CD4-positive, alpha-beta T cell (primary cell): ENCODE results near the gene MTG2. TPM values are rescaled to one million over a fixed set of nuclear protein-coding genes. Genes with fewer than 3 reads are reported as not detected.

ENCODE experiments used
- ATAC-seq: fragments of 200-7000 bp; cut with Tn5 transposase; one replicate; pipeline ENCODE4 v1.10.0; 2022; ENCODE audit warnings: mild to moderate bottlenecking; ENCODE audit not compliant: poor library complexity
- CTCF ChIA-PET: fragments of 350-600 bp; sonication (Branson Sonifier 250); formaldehyde crosslinking; loops from one replicate; lab custom pipeline; 2021; ENCODE audit warnings: antibody characterized with exemption, inconsistent platforms; lab: Charles Lee
- POLR2A ChIA-PET: fragments of 350-600 bp; sonication (Branson Sonifier 250); formaldehyde crosslinking; loops from one replicate; lab custom pipeline; 2021; ENCODE audit warnings: antibody characterized with exemption, inconsistent platforms; lab: Charles Lee
- DNase-seq, 14 experiments: peaks; one replicate each; pipeline ENCODE4 v3.0.0-alpha.2; 2013 to 2020; ENCODE audit warnings: mixed read lengths in 2 of 14
- H3K27ac ChIP-seq, 2 donors: one replicate each; pipeline versions ENCODE4 v1.5.1 to v1.7.0; 2013; ENCODE audit warnings: low read length in 2 of 2, low read depth in 1 of 2, mild to moderate bottlenecking in 1 of 2
- H3K27me3 ChIP-seq, 2 experiments: 1 replicate in 1 of 2; 2 replicates in 1 of 2; pipeline versions ENCODE4 v1.6.1 to v1.7.0; 2013; ENCODE audit warnings: low read length in 2 of 2, control low read depth in 1 of 2, mild to moderate bottlenecking in 1 of 2, moderate library complexity in 1 of 2; ENCODE audit not compliant: insufficient read depth in 2 of 2, control insufficient read depth in 1 of 2
- H3K36me3 ChIP-seq: one replicate; pipeline ENCODE4 v1.6.1; 2013; ENCODE audit warnings: low read length, control low read depth; ENCODE audit not compliant: insufficient read depth
- H3K4me1 ChIP-seq: one replicate; pipeline ENCODE4 v1.6.1; 2013; ENCODE audit warnings: low read length, control low read depth; ENCODE audit not compliant: insufficient read depth
- H3K4me3 ChIP-seq: one replicate; pipeline ENCODE4 v1.5.1; 2013; ENCODE audit warnings: mild to moderate bottlenecking, low read length, moderate library complexity
- H3K9me3 ChIP-seq, 2 experiments: 1 replicate in 1 of 2; 2 replicates in 1 of 2; pipeline versions ENCODE4 v1.6.1 to v1.7.0; 2013; ENCODE audit warnings: low read length in 2 of 2, mild to moderate bottlenecking in 2 of 2, control low read depth in 1 of 2, moderate library complexity in 1 of 2; ENCODE audit not compliant: control insufficient read depth in 1 of 2, insufficient read depth in 1 of 2
- H3K27ac Mint-ChIP-seq: one replicate; pipeline ENCODE4 v1.8.0; 2020; ENCODE audit warnings: mixed read lengths
- H3K27me3 Mint-ChIP-seq: one replicate; pipeline ENCODE4 v1.8.0; 2021; ENCODE audit warnings: mixed read lengths
- H3K36me3 Mint-ChIP-seq: one replicate; pipeline ENCODE4 v1.8.0; 2021; ENCODE audit warnings: low read depth, mixed read lengths
- H3K4me1 Mint-ChIP-seq: one replicate; pipeline ENCODE4 v1.8.0; 2021; ENCODE audit warnings: low read depth, mixed read lengths
- H3K4me3 Mint-ChIP-seq: one replicate; pipeline ENCODE4 v1.8.0; 2020; ENCODE audit warnings: mild to moderate bottlenecking, mixed read lengths
- H3K9me3 Mint-ChIP-seq: one replicate; pipeline ENCODE4 v1.8.0; 2020; ENCODE audit warnings: mixed read lengths
- CTCF ChIP-seq: fragments of 200-600 bp; IDR thresholded peaks from one replicate; pipeline ENCODE4 v1.8.0; 2022; ENCODE audit warnings: antibody characterized with exemption, mild to moderate bottlenecking
- intact Hi-C, 2 experiments: fragments of 100-400 bp; cut with DNase I in 1 of 2; cut with micrococcal nuclease in 1 of 2; formaldehyde crosslinking; loops; one replicate each; pipeline versions ENCODE4 v1.15.1 to v1.9.0; 2023 to 2025; cut with DNase I, micrococcal nuclease
- total RNA-seq, 174 experiments: library from RNA in 2 of 174; stranded (reverse) in 2 of 174; gene quantifications; one replicate each; pipeline ENCODE4 v1.2.3 and lab custom pipeline; 2021 to 2026

MTG2 gene
- total RNA-seq, 2 experiments from 2014 or later: 9.5 to 9.9 TPM

GRCh38 chr20:62196286-62196685, 13.5 kb downstream of the MTG2 start:
- Histone ChIP-seq H3K36me3 (peaks cover 65% of the 10 kb centered on the region), H3K4me3 (no peak overlapping the region), H3K9me3 (no peaks in the 10 kb centered on the region), H3K4me1 (no peaks in the 10 kb centered on the region), H3K27me3 (no peaks in the 10 kb centered on the region), H3K27ac (no peak overlapping the region)
- Mint-ChIP-seq H3K36me3 (peaks cover 53% of the 10 kb centered on the region), H3K27me3 (no peaks in the 10 kb centered on the region), H3K4me1 (no peaks in the 10 kb centered on the region), H3K4me3 (no peak overlapping the region), H3K27ac (no peak overlapping the region), H3K9me3 (no peaks in the 10 kb centered on the region)
- ChIA-PET POLR2A (interaction anchor here (0.6 kb wide), 1 partner anchor 381 kb away, joined by 3 read pairs; no protein-coding TSS in a partner anchor), CTCF (no interaction called here)
- TF ChIP-seq CTCF: no peak
- intact Hi-C loops: no loop called here
- no peak for DNase-seq
- no peak for ATAC-seq

- Mint-ChIP-seq H3K27ac (no peak overlapping the region), H3K9me3 (no peaks in the 10 kb centered on the region), H3K27me3 (no peaks in the 10 kb centered on the region), H3K4me3 (no peak overlapping the region), H3K36me3 (peaks cover 61% of the 10 kb centered on the region), H3K4me1 (no peaks in the 10 kb centered on the region)
- CTCF ChIA-PET: no interaction called here
- intact Hi-C loops: no loop called here
- ATAC-seq (no peak), DNase-seq (no peak)
- Histone ChIP-seq H3K4me1 (no peaks in the 10 kb centered on the region), H3K36me3 (peaks cover 68% of the 10 kb centered on the region), H3K9me3 (no peaks in the 10 kb centered on the region), H3K27me3 (no peaks in the 10 kb centered on the region), H3K4me3 (no peak overlapping the region), H3K27ac (no peak overlapping the region)
- POLR2A ChIA-PET: interaction anchor here (0.6 kb wide), 1 partner anchor 16 kb away, joined by 4 read pairs; no protein-coding TSS in a partner anchor
- TF ChIP-seq CTCF: no peak
These were observed 14.5 kb downstream of the MTG2 start for GRCh38 chr20:62197311-62197710.

GRCh38 chr20:62197801-62198200, 15.0 kb downstream of the MTG2 start:
- Mint-ChIP-seq H3K4me1 (no peaks in the 10 kb centered on the region), H3K27ac (no peak overlapping the region), H3K4me3 (no peak overlapping the region), H3K36me3 (peaks cover 61% of the 10 kb centered on the region), H3K27me3 (no peaks in the 10 kb centered on the region), H3K9me3 (no peaks in the 10 kb centered on the region)
- intact Hi-C loops: no loop called here
- ATAC-seq (no peak), DNase-seq (no peak)
- no peak for TF ChIP-seq CTCF
- H3K9me3 ChIP-seq: no peaks in the 10 kb centered on the region
- H3K4me1 ChIP-seq: no peaks in the 10 kb centered on the region
- POLR2A ChIA-PET: interaction anchor here (0.6 kb wide), 1 partner anchor 16 kb away, joined by 4 read pairs; no protein-coding TSS in a partner anchor
- peaks cover 65% of the 10 kb centered on the region for H3K36me3 ChIP-seq
- no peak overlapping the region for H3K27ac ChIP-seq
- no peaks in the 10 kb centered on the region for H3K27me3 ChIP-seq
- no peak overlapping the region for H3K4me3 ChIP-seq
- CTCF ChIA-PET: no interaction called here
